HG03575 (cell line): ENCODE data around the gene ROS1.
"Not testable (repeated sequence)": the region's sequence is repeated elsewhere in the genome, so short reads cannot be mapped to it uniquely, and the experiment has no call there.

Experiments used
- ATAC-seq: cut with Tn5 transposase; IDR thresholded peaks from one replicate; pipeline ENCODE4 v1.9.1; 2021; ENCODE audit not compliant: unreplicated experiment, insufficient number of reproducible peaks, low FRiP score; ENCODE audit errors: extremely low read depth

Gene ROS1

GRCh38 chr6:117275205-117275604, 150.5 kb downstream of the ROS1 start:
- ATAC-seq = no peak

- no peak for ATAC-seq
These were observed 152.9 kb downstream of the ROS1 start for GRCh38 chr6:117272891-117273290.

GRCh38 chr6:117272032-117272866, 153.5 kb downstream of the ROS1 start:
- ATAC-seq = no peak

- ATAC-seq = no peak
These were observed 154.8 kb downstream of the ROS1 start for GRCh38 chr6:117270843-117271507.

- no peak for ATAC-seq
These were observed 155.5 kb downstream of the ROS1 start for GRCh38 chr6:117270055-117270842.

GRCh38 chr6:117269638-117270054, 156.1 kb downstream of the ROS1 start:
- no peak for ATAC-seq

- no peak for ATAC-seq
These were observed 156.8 kb downstream of the ROS1 start for GRCh38 chr6:117268924-117269323.

- no peak for ATAC-seq
These were observed 157.8 kb downstream of the ROS1 start for GRCh38 chr6:117267766-117268534.

- no peak for ATAC-seq
These were observed 158.7 kb downstream of the ROS1 start for GRCh38 chr6:117267054-117267347.

GRCh38 chr6:117266257-117267053, 159.3 kb downstream of the ROS1 start:
- no peak for ATAC-seq

- ATAC-seq = no peak
These were observed 160.1 kb downstream of the ROS1 start, which contains the start of gene VGLL2 for GRCh38 chr6:117265410-117266256. Gene VGLL2, plus strand, starts transcription at chr6:117265558. Its CDS starts 206 bp downstream, at chr6:117265764.

GRCh38 chr6:117264692-117265409, 160.9 kb downstream of the ROS1 start:
- ATAC-seq = no peak

GRCh38 chr6:117264369-117264691, 161.4 kb downstream of the ROS1 start:
- ATAC-seq = no peak

GRCh38 chr6:117263353-117263927, 162.3 kb downstream of the ROS1 start:
- ATAC-seq = no peak

- no peak for ATAC-seq
These were observed 162.9 kb downstream of the ROS1 start for GRCh38 chr6:117262799-117263198.

- no peak for ATAC-seq
These were observed 172.0 kb downstream of the ROS1 start for GRCh38 chr6:117253785-117254184.

- not testable (repeated sequence) for ATAC-seq
These were observed 180.8 kb downstream of the ROS1 start for GRCh38 chr6:117244979-117245378.
